Esophagus squamous epithelium (tissue), 4 donors: ENCODE measurements around the gene SYTL1.

ENCODE experiments used
- CTCF ChIP-seq, 6 experiments: fragments of 450-650 bp in 4 of 6; fragments of 200-600 bp in 2 of 6; sonication (generic) in 2 of 6; IDR thresholded peaks; one replicate each; pipeline ENCODE4 v1.5.1; 2016 to 2019; ENCODE audit warnings: antibody characterized with exemption in 6 of 6, mild to moderate bottlenecking in 4 of 6, moderate library complexity in 4 of 6
- POLR2A ChIP-seq, 4 donors: fragments of 450-650 bp; IDR thresholded peaks; one replicate each; pipeline ENCODE4 v1.6.1; 2017; ENCODE audit warnings: antibody characterized with exemption in 4 of 4, mild to moderate bottlenecking in 4 of 4, moderate library complexity in 3 of 4

DNA sequence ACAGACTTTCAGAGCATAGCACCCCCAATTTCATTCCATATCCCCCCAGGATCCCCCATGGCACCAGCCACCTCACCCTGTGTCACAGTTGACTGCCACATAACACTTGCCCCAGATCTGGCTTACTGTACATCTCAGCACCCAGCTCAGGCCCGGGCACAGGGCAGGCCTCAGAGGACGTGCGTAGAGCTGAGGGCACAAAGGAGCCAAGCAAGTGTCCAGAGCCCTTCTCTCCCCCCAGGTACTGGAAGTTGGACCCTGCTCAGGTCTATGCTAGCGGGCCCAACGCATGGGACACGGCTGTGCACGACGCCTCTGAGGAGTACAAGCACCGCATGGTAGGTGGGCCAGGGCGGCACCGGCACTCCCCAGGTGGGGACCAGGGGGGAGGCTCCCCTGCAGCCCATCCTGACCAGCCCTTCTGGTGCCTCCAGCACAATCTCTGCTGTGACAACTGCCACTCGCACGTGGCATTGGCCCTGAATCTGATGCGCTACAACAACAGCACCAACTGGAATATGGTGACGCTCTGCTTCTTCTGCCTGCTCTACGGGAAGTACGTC is 8.0 kb upstream of the SYTL1 start:
- TF ChIP-seq CTCF (IDR thresholded peaks at IDR 0.05): no peak
- TF ChIP-seq POLR2A (IDR thresholded peaks at IDR 0.05): no peak
